RPMI8226 (cell line): ENCODE measurements around the gene MTMR3.

Experiments used
- DNase-seq: peaks from one replicate; pipeline ENCODE4 v3.0.0-alpha.2; 2015

Gene MTMR3

DNA sequence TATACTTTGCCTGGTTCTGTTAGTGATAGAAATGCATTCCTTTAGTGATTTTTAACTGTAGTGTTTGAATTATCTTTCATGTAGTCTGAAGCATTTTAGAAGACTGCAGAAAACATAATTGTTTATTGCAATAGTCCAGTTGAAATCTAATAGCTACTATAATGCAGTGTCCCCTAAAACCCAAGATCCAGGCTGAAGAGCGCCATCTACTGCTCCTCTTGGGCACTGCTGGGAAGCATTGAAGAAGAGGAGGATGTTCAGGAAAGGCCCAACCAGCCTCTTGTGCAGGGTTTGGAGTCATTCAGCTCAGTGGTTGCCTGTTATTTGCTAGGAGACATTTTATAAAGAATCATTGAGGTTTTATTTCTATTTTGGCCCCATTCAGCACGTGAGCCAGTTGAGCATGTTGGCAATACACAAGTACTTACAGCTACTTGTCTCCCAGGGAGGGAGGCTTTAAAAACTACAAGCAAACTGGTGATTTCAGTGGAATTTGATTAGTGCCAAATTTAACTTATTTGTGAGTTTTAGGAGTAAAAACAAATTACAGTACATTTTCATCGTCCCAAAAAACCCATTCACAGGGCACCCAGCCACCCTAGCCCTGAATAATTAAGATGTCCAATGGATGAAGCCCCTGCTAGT, 122.4 kb downstream of the MTMR3 start:
- DNase-seq: peak; percentile 61

DNA sequence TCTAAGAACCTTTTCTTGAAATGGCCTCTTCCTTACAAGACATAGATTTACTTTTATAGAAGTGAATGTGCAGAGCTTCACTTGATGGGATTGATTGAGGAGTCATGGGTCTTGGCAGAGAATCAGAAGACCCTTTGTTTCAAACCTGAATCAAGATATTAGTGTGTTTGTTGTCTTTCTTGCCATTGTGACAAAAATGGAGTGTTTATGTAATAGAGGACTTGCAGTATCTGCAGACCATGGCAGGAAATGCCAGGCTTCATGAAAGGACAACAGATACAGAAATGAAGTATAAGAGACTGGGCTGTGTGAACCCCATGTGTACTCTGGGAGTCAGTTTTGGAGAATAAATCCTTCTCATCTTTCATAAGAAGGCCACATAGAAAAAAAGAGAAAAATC, 124.4 kb downstream of the MTMR3 start:
- DNase-seq: no peak

DNA sequence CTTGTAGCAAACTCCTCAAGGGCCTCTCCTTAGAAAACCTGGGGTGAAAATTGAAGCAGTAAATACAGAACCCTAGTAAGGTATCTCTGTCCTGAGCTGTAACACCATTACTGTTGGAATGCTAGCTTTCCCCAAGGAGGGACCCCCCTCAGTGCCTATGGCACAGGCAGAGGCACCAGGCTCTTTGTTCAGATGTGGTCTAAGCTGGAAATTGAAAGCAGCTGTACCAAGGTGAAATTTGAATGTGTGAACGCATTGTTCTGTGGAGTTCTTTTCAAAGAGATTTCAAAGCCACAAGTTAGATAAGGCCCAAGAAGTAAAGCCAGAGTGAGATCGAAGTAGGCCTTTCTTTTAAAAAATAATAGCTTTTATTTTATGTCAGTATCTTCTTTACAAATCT, 125.4 kb downstream of the MTMR3 start:
- no peak for DNase-seq

DNA sequence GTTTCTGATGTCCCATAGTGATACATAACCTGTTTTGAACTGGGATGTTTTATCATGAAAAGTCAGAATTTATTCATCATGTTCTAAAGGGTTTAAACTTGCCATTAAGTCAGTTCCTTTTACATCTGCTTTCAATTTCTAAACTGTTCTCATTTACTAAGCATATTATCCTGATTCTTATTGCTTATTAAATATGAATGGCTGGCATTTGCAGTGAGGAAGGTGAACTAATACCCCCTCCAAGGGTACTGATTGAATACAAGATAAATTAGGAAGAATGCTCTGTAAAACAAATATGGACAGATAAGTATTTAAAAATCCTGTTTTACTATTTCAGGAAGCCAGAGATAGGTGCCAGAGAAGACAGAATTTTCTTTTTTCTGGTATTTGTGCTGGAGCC, 126.5 kb downstream of the MTMR3 start:
- no peak for DNase-seq

DNA sequence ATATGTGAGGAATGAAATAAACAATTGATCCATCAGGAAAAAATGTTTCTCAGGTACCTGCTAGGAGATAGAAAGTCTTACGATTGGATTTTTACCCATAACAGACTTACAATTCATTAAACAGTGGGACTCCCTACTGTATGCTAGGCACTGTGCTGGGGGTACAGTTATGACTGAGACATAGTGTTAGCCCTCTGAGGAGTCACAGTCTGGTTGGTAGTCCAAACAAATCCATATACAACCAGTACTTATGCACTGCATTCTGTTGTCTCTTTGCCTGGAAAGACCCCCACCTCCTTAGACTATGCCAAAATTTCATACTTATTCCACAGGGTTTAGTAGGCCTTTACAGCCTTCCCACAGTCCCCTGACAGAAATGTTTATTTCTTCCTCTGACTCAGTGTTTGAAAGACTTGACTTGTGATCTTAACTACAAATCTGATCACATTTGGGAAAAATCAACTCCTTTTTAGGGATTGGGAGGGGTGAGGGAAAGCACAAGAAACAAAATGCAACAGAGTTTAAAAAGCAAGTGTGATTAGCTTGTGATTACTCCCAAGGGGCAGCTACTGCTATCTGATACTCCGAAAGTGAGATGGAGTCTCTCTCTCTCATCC, 127.9 kb downstream of the MTMR3 start:
- no peak for DNase-seq

DNA sequence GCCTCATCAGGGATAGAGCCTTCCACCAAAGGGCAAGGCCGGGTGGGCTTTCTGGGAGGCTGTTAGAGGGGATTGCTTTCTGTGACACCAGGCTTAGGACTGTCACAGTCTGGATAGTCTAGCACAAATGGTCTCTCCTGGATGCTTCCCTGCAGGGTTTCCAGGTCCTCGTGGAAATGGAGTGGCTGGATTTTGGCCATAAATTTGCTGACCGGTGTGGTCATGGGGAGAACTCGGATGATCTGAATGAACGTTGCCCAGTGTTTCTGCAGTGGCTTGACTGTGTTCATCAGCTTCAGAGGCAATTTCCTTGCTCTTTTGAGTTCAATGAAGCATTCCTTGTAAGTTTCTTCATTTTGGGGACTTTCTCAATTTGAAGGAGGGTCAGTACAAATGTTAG, 130.2 kb downstream of the MTMR3 start:
- no peak for DNase-seq

DNA sequence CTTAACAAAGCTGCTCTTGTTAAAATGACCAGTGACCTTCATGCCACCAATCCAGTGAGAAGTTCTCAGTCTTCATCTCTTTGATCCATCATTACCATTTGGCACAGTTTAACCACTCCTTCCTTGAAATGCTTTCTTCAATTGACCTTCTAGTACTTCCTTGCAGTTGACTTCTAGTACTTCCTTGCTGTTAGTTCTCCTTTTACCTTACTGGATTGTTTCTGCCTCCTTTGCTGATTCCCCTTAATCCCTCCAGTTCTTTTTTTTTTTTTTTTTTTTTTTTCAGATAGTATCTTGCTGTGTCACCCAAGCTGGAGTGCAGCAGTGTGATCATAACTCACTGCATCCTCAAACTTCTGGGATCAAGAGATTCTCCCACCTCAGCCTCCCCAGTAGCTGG, 131.3 kb downstream of the MTMR3 start:
- no peak for DNase-seq

DNA sequence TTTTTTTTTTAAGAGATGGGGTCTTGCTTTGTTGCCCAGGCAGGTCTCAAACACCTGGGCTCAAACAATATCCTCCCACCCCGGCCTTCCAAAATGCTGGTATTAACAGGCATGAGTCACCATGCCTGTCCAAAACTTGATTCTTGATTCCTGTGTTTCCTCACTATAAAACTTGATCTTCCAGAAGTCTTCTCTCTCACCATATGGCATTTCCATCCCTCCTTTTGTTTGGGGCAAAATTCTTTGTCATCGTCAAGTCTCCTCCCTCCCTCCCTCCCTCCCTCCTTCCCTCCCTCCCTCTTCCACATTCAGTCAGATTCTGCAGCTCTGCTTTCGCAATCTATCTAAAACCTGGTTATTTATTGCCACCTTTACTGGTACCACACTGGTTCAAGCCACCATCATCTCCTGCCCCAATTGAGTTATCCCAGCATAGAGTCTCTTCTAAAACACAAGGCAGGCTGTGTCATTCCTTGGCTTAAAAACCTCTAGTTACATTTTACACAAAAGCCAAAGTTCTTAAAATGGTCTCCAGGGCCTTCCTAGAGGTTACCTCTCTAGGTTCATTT, 132.3 kb downstream of the MTMR3 start:
- DNase-seq: no peak

DNA sequence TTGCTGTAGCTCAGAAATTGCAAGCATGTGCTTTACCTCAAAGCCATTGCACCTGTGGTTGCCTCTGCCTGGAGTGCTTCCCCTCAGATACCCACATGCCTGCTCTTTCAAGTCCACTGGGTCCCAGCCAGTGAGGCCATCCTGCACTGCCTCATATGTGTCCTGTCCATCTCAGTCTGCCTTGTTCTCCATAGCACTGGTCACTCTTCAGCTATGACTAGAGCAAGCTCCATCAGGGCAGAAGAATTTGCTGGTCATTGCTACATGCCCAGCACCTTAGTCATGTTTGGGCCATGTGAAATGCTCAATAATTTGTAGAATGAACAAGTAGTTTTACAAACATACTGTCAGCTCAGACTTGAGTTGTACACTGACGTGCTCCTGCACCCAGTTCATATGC, 132.9 kb downstream of the MTMR3 start:
- no peak for DNase-seq

DNA sequence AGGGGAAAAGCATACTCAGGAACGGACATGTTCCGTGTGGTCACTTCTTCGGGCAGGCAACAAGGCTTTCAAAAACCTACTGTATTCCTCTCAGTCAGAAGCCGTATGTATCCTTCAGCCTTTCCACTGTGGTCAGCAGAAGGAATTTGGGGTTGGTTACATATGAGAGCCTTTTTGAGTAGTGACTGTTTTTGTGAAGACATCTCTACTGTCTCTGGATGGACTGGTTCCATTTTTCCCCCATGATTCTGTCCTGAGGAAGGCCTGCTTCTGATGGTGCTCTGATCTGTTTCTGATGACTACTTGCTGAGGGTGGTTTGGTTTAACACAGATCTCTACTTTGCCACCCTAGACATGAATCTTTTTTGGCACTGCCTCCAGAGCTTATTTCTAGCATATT, 133.6 kb downstream of the MTMR3 start:
- no peak for DNase-seq

DNA sequence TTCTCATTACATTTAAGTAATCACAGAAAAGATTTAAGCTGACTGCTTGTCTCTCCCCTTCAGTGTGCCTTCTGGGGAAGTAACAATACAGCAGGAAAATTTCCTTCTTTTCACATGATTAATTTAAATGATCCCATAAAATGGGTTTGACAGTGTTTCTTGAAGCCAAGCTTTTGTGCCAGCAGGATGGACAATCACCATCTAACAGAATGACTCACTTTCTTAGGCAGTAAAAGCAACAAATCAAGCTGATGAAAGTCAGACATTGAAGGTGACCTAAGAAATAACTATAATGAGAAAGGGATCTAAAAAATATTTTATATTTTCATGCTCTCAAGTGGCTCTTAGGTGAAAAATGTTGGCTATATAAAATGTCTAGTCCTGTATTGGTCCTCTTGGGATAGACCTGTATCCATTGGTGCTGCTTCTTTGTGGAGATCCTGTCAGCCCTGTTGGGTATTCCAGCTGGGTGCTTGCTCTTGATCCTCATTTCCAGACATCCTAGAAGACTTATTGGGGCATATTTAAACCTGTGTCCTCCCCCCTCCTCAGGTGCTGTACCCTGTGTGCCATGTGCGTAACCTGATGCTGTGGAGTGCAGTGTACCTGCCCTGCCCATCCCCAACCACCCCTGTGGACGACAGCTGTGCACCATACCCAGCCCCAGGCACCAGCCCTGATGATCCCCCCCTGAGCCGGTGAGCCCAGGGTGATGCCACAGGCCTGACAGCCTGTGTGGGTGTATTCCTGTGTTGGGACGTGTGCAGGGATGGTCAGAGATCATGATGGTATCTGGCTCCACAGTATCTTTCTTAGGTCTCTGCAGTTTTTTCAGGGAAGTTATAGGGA, 134.6 kb downstream of the MTMR3 start:
- DNase-seq: no peak

DNA sequence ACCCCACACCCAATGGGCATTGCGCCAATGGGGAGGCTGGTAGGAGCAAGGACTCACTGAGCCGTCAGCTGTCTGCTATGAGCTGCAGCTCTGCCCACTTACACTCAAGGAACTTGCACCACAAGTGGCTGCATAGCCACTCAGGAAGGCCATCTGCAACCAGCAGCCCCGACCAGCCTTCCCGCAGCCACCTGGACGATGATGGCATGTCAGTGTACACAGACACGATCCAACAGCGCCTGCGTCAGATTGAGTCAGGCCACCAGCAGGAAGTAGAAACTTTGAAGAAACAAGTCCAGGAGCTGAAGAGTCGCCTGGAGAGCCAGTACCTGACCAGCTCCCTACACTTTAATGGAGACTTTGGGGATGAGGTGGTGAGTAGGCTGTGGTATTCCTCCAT, 137.5 kb downstream of the MTMR3 start:
- no peak for DNase-seq

DNA sequence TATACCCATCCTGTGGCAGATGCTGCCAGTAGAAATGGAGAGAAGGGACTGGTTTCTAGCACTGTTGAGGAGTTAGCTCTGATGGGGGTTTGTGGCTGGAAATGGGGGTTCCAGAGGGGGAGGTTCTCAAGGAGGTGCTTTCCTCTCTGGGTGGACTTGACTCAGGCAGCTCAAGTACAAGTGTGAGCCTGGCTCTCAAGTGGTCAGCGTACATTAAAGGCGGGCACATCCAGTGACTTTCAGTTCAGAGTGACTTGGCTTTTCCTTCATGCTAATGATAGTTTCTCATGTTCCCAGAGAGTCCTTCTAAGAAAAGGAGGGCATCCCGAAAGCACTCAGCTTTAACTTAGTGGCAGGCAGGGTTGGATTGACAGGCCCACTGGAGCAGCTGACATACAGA, 138.4 kb downstream of the MTMR3 start:
- DNase-seq: no peak

DNA sequence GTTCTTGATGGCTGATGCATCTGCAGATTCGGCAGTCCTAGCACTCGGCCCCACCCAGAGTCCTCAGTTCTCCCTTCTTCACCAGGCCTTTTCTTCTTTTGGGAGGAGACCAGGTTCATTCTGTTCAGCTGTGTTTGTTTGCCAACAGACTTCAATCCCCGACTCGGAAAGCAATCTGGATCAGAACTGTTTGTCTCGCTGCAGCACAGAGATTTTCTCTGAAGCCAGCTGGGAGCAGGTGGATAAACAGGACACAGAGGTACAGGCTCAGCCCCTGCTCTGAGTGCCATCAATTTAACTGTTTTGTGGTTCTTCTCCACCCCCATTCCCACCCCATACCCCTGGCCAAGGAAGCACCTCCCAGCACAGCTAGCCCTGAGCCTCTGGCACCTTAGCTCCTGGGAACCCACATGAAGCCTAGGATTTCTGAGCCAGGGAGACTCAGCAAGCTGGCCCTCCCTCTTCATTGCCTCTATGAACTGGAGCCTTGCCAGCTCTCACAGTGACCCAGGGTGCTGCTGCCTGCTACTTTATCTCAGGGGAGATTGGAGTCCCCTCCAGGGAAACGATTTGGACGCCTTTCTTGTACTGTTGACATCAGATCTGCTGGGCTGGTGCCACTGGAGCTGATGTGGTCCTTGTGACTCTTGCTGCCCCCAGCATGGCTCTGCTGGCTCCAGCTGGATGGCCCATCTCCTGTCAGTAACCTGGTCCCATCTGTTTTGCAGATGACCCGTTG, 139.1 kb downstream of the MTMR3 start:
- DNase-seq: no peak

DNA sequence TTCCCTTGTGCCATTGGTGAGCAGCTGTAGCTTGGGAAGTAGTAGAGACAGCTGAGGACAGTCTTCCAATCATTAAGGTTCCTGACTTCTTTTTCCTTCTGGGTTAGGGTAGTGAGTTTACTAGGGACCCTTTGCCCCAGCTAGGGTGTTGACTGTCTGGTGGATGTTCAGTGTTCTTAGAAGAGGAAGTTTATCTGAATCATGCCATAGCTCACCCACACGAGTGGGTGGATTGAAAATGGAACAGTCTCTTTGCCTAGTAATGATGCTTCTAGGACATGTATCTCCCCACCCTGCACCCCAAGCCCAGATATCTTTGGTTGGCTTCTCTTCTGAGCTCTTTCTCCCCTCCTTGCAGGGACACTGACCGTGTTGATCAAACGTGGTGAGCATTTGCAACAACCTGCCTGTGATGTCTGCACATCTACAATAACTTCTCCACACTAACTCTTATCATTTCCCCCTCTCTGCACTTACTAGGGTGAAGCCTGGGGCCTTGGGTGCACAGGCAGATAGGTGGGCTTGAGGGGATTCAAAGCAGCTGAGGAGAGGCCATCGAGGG, 140.2 kb downstream of the MTMR3 start:
- no peak for DNase-seq

DNA sequence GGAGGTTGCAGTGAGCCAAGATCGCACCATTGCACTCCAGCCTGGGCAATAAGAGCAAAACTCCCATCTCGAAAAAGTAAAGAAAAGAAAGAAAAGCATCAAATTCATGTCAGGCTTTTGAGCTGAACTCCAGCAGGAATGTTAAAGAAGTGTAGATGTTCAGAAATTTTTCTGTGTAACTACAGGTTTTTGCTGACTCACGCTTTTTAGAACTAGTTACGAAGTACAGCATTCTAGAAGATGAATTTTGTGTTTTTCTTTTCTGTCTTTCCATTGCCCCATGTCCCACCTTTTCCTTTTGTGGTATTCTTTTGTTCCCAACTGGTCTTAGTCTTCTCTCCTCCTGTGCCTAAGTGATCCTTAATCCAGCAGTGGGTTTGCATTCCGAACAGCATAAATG, 141.3 kb downstream of the MTMR3 start:
- DNase-seq: no peak

DNA sequence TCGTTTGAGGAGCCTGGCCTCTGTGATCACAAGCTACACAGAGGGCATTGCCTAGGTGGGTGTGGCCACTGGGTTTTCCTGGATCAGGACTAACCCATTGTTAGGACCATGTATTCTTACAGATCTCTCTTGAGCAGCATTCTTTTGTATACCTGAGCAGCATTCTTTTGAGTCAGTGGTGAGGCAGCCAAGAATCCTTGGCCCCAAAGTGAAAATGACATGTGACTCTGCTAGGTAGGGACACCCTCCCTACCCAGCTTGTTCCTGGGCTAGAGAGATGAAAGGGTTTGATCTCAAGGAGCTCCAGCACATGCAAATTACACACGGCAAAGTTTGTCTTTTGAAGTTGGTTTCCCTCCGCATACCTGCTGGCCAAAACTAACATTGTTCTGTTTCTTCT, 142.2 kb downstream of the MTMR3 start:
- no peak for DNase-seq

DNA sequence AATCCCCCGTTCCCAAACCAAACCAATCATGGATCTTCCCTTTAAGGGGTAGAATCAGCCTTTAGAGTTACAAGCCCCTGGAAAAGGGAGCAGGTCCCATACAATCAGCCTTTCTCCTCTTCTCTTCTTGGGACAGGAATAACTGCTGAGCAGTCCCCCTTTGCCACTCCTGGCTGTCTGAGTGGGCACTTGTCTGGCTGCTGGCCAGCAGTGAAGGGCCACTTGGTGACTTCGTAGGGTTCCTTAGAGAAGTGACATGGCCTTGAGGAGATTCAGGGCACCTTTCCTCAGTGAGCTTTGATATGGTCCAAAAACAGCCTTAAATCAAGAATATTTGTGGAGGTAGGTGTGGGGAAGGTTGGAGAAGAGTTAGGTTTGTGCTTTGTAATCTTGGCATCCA, 143.8 kb downstream of the MTMR3 start:
- no peak for DNase-seq

DNA sequence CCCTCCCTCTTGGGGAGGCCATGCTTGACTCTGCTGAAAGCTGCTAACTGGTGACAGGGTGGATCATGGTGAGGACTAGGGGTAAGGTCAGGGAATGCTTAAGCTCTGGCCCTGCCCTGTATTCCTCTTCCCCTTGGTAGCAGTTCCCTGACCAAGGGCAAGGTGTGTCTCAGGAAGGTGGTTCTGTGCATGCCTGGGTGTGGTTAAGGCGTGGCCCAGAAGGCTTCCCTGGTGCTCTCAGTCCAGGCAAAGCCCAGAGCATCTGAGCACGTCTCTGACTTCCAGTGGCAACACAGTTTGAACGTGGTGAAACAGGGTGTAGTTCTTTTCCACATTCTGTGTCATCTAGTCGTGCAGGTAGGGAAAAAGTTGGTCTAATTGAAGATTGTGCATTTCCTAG, 144.2 kb downstream of the MTMR3 start:
- no peak for DNase-seq

DNA sequence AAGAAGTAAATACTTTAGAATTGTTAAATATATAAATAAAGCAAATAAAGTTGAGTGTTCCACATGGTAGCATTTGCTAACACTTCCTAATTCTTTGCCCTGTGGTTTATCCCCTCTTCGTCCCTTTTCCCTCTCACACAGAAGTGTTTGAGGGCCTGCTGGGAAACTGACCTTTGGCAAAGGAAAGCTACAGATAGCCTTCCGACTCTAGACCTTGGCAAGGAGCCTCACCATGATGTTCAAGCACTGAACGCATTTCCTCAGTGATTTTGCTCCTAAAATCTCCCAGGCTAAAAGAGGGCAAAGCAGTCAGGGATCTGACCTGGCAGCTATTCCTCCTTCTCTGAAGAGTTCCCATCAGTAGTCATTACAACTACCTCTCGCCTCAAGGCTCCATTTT, 144.8 kb downstream of the MTMR3 start:
- no peak for DNase-seq

DNA sequence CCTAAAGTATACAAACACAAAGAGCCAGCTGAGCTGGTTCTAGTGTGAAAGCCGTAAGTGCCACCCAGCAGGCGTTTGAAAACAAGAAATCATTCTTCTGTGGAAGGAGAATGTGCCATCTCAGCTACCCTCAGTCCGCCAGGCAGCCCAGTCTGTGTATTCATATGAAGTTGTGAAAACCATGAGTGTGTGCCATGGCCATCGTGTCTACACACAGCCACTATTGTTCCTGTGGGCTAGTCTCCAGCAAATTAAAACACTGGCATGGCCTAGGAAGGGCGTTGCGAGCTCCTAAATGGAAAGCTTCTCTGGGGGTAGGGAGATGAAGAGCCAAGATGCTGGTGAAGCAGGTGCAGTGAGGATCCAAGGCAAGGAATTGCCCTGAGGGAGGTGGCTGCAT, 145.8 kb downstream of the MTMR3 start:
- DNase-seq: no peak

DNA sequence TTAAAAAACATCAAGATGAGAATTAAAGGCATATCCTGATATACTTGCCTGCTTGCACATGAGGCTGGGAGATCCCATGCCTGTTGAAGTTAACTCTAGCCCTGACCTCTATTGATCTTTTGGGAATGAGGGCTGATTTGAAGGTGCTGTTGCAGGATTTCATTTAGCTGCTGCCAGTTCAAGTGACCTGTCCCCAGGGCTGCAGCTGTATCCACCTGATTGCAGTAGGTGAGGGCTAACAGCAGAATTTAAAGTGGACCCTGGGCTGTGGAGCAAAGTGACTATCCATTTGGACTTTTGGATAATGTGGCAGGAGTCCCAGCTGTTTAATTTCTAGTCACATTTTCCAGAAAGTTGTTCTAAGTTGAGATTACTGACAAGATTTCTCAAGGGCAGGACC, 146.5 kb downstream of the MTMR3 start:
- no peak for DNase-seq

DNA sequence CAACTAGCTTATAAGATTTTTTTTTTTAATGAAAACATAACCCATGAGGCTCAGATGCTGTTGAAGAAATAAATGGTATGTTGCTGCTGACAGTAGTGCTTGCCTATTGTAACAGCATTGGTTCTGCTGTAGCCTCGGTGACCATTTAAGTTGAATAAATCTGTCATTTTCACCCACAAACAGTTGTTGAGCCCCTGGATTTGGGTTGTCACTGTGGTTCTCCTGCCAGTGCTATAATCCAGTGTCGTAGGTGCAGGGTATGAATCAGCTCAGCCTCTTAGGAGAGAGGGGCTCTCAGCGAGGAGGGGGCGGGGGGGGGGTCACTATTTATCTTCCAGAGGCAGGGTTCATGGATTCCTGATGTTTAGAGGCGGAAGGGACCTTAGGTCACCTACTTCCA, 147.4 kb downstream of the MTMR3 start:
- no peak for DNase-seq
